ENCODE data around the gene ITK.
"Not testable (repeated sequence)": the region's sequence is repeated elsewhere in the genome, so short reads cannot be mapped to it uniquely, and the experiment has no call there.

The ITK gene

GRCh38 chr5:157167214-157167621 lies 13.4 kb upstream of the ITK start:
- no peak for DNase-seq (ENCODE audit: low read depth, low spot score)

GRCh38 chr5:157168286-157168685 lies 12.4 kb upstream of the ITK start:
- DNase-seq (ENCODE audit: low read depth, low spot score): no peak

GRCh38 chr5:157172403-157172802 lies 8.2 kb upstream of the ITK start:
- no peak for DNase-seq (ENCODE audit: low read depth, low spot score)

- no peak for DNase-seq (ENCODE audit: low read depth, low spot score)
Observed at GRCh38 chr5:157175071-157175612, 5.5 kb upstream of the ITK start.

- no peak for DNase-seq (ENCODE audit: low read depth, low spot score)
Observed at GRCh38 chr5:157177953-157178352, 2.7 kb upstream of the ITK start.

- DNase-seq (ENCODE audit: low read depth, low spot score): no peak
Observed at GRCh38 chr5:157178966-157179365, 1.7 kb upstream of the ITK start.

- no peak for DNase-seq (ENCODE audit: low read depth, low spot score)
Observed at GRCh38 chr5:157182143-157182757, 1.6 kb downstream of the ITK start.

GRCh38 chr5:157184117-157184670 lies 3.6 kb downstream of the ITK start:
- no peak for DNase-seq (ENCODE audit: low read depth, low spot score)

- not testable (repeated sequence) for DNase-seq (ENCODE audit: low read depth, low spot score)
Observed at GRCh38 chr5:157185122-157185521, 4.5 kb downstream of the ITK start.

- no peak for DNase-seq (ENCODE audit: low read depth, low spot score)
Observed at GRCh38 chr5:157186309-157187045, 5.8 kb downstream of the ITK start.

GRCh38 chr5:157187046-157187754 lies 6.6 kb downstream of the ITK start:
- no peak for DNase-seq (ENCODE audit: low read depth, low spot score)

- no peak for DNase-seq (ENCODE audit: low read depth, low spot score)
Observed at GRCh38 chr5:157188270-157188669, 7.6 kb downstream of the ITK start.

- DNase-seq (ENCODE audit: low read depth, low spot score): no peak
Observed at GRCh38 chr5:157189223-157189622, 8.6 kb downstream of the ITK start.

GRCh38 chr5:157193699-157194424 lies 13.2 kb downstream of the ITK start:
- no peak for DNase-seq (ENCODE audit: low read depth, low spot score)

GRCh38 chr5:157196045-157196444 lies 15.4 kb downstream of the ITK start:
- no peak for DNase-seq (ENCODE audit: low read depth, low spot score)

- DNase-seq (ENCODE audit: low read depth, low spot score): no peak
Observed at GRCh38 chr5:157197086-157197485, 16.4 kb downstream of the ITK start.

- DNase-seq (ENCODE audit: low read depth, low spot score): no peak
Observed at GRCh38 chr5:157198277-157198986, 17.8 kb downstream of the ITK start.

- DNase-seq (ENCODE audit: low read depth, low spot score): no peak
Observed at GRCh38 chr5:157201857-157202256, 21.2 kb downstream of the ITK start.

GRCh38 chr5:157203417-157203816 lies 22.8 kb downstream of the ITK start:
- no peak for DNase-seq (ENCODE audit: low read depth, low spot score)

GRCh38 chr5:157204765-157205164 lies 24.1 kb downstream of the ITK start:
- no peak for DNase-seq (ENCODE audit: low read depth, low spot score)

GRCh38 chr5:157205708-157206107 lies 25.1 kb downstream of the ITK start:
- no peak for DNase-seq (ENCODE audit: low read depth, low spot score)

Data from brain pericyte (primary cell).